HG03060 (cell line): Measurements from ENCODE around the gene CCSAP.

Experiments used
- ATAC-seq: cut with Tn5 transposase; IDR thresholded peaks from one replicate; pipeline ENCODE4 v1.9.1; 2021; ENCODE audit warnings: low read depth, moderate number of reproducible peaks; ENCODE audit not compliant: unreplicated experiment

The CCSAP gene

GRCh38 chr1:229365569-229365968, 22.7 kb upstream of the CCSAP start:
- ATAC-seq: no peak

DNA sequence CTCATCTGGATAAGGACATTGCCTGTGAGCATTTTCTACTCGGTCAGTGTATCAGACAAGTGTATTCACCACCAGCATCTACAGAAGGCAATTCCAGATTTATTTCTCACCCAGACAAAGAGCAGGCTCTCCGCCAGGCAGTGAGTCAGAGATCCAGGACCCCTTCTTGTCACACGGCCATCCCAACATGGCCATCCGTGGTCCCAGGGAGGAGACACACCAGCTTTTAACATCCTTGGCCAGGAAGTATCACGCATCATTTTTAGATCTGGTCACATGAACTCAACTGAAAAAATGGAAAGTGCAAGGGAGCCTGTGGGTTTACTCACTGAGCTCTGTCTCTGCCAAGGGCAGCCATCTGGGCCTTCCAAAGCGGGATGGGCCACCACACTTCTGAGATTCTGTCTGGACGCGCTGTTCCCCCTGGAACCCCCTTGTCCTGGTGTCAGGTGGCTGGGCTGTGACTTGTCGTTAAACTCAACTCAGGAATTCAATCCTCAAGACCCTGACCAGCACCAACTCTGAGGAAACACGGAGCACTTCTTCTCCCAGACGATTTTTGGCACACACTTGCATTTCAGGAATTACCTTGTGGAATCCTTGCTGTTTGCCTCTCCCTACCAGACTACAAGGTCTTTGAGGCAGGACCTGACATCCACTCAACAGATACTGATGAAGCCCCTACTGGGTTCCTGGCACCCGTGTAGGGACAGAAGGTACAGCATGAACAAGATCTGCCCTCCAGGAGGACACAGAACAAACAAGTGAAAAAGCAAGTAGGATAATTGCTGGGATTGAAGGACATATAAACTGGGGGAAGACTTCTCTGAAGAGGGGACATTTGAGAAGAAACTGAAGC, 21.6 kb upstream of the CCSAP start:
- ATAC-seq: no peak

DNA sequence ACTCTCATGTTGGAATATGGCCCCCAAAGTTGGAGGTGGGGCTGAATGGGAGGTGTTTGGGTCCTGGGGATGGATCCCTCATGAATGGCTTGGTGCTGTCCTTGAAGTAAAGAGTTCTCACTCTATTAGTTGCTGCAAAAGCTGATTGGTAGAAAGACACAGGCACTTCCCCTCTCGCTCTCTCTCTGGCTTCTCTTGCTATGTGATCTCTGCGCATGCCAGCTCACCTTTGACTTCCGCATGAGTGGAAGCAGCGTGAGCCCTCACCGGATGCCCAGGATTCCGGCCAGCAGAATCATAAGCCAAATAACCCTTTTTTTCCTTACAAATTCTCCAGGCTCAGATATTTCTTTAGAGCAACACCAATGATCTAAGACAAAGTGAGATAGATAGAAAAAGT, 20.9 kb upstream of the CCSAP start:
- no peak for ATAC-seq

DNA sequence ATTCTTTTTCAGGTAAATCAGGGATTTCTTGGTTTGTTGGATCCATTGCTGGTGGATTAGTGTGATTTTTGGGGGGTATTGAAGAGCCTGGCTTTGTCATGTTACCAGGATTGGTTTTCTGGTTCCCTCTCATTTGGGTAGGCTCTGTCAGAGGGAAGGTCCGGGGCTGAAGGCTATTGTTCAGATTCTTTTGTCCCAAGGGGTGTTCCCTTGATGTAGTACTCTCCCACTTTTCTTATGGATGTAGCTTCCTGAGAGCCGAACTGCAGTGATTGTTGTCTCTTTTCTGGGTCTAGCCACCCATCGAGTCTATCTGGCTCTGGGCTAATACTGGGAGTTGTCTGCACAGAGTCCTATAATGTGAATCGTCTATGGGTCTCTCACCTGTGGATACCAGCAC, 17.6 kb upstream of the CCSAP start:
- ATAC-seq: no peak

- no peak for ATAC-seq
These were observed 12.8 kb upstream of the CCSAP start for GRCh38 chr1:229355661-229356060.

GRCh38 chr1:229354226-229354625, 11.4 kb upstream of the CCSAP start:
- ATAC-seq: no peak

DNA sequence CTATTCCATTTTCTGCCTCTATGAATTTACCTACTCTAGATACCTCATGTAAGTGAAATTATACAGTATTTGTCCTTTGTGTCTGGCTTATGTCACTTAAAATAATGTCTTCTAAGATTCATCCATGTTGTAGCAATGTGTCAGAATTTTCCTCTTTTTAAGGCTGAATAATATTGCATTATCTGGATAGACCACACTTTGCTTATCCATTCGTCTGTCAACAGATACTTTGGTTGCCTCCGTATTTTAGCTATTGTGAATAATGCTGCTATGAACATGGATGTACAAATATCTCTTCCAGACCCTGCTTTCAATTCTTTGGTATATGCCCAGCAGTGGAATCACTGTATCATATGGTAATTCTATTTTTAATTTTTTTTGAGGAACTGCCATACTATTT, 10.1 kb upstream of the CCSAP start:
- no peak for ATAC-seq

DNA sequence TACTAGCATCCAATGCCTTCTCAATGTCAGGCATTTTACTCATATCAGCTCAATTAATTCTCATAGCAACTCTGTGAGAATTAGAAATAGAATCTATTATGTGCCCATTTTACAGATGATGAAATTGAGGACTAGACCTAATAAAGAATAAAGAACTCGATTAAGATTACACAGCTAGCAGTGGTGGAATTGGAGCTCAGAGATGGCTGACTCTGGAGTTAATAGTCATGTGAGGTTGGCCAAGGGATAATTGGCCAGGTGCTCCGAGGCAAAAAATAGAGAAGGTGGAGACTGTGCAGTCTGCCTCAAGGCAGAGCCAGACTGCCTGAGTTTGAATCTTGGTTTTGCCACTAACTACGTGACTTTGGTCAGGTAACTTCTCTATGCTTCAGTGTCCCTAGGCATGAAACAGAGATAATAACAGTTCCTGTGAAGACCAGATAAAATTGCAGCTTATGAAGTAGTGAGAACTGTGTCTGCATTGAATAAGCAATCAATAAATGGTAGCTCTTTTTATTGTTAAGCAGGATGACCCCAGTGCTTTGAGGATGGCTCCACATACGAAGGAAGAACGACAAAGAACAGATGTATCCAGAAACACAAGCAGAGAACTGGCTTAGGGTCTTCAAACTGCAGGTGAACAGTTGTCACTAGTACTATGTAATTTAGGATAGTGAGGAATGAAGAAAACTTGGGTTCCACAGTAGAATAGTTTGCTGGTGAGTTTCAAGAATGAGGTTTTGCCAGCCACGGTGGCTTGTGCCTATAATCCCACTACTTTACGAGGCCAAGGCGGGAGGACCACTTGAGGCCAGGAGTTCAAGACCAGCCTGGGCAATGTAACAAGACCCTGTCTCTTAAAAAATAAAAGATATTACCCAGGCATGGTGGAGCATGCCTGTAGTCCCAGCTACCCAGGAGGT, 6.9 kb upstream of the CCSAP start:
- no peak for ATAC-seq

DNA sequence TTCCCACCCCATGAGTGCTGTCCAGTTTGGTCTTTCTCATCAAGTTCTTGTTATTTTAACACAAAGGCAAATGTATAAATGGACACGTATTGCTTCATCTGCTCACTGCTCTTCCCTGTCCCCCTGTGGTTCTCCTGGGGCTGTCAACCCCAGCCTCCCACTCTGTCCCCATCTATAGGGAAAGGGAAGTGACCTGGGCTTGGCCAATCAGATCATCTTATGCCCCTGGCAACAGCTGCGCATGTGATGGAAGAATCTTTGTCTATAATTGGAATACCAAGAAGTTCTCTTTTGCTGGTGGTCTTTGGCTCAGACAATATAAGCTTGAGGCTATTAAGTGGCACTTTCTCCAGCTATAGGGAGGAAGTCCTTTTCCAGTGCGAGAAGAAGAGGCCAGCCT, 4.7 kb upstream of the CCSAP start:
- no peak for ATAC-seq

GRCh38 chr1:229344937-229345684, 2.3 kb upstream of the CCSAP start:
- no peak for ATAC-seq

DNA sequence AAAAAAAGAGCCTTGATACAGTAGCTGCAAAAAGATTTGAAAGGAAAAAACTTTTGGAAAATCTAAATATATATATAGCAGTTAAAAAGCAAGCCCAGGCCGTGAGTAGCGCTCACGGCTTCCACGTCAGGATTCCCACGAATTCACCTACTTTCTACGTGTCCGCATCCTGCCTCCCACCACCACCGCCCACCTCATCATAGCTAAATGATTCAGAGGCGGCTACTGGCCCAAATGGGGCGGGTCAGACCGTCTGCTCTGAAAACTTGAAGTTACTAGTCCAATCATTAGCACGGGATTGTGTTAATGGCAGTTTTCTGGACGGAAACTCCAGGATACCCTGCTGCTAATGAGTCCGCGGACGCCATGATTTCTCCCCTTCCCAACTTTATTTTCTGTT, 1.3 kb upstream of the CCSAP start:
- no peak for ATAC-seq

- peak; percentile 36 for ATAC-seq
These were observed 832 bp downstream of the CCSAP start for GRCh38 chr1:229341774-229342655.

- ATAC-seq: no peak
These were observed 2.4 kb downstream of the CCSAP start for GRCh38 chr1:229340496-229340895.

- ATAC-seq: no peak
These were observed 3.3 kb downstream of the CCSAP start for GRCh38 chr1:229339520-229339919.

- ATAC-seq: no peak
These were observed 3.8 kb downstream of the CCSAP start for GRCh38 chr1:229339086-229339485.

GRCh38 chr1:229336345-229336744, 6.5 kb downstream of the CCSAP start:
- no peak for ATAC-seq

GRCh38 chr1:229334716-229335115, 8.1 kb downstream of the CCSAP start:
- ATAC-seq: no peak

GRCh38 chr1:229334269-229334668, 8.6 kb downstream of the CCSAP start:
- no peak for ATAC-seq

- ATAC-seq: no peak
These were observed 14.1 kb downstream of the CCSAP start for GRCh38 chr1:229328598-229329362.
